Measurements from ENCODE around the gene PNPLA7.
"Not testable (repeated sequence)": the region's sequence is repeated elsewhere in the genome, so short reads cannot be mapped to it uniquely, and the experiment has no call there.

GRCh38 chr9:137568445-137568844 lies 18.2 kb upstream of the PNPLA7 start:
- not testable (repeated sequence) for TF ChIP-seq POLR2A (IDR thresholded peaks at IDR 0.05; ENCODE audit: borderline replicate concordance, extremely low read depth, insufficient read depth, insufficient read length); CTCF (IDR thresholded peaks at IDR 0.05 in 2 of 3, conservative IDR thresholded peaks at IDR 0.05 in 1 of 3; ENCODE audit: borderline replicate concordance in 1 of 3, insufficient read depth in 1 of 3, low read depth in 2 of 3, low read length in 2 of 3); EZH2 (IDR thresholded peaks at IDR 0.05); YY1 (IDR thresholded peaks at IDR 0.05; ENCODE audit: extremely low read depth, insufficient replicate concordance, low read depth, low read length); JUND (IDR thresholded peaks at IDR 0.05)
